GM23338 (cell line): ENCODE results near the gene BTK. TPM values are rescaled to one million over a fixed set of nuclear protein-coding genes. Genes with fewer than 3 reads are reported as not detected.

Experiments used
- ATAC-seq: fragments of 200-7000 bp; cut with Tn5 transposase; 3 replicates; pipeline ENCODE4 v1.9.1; 2020
- DNase-seq: peaks from one replicate; pipeline ENCODE4 v3.0.0-alpha.2; 2015; ENCODE audit warnings: low spot score
- H2AFZ ChIP-seq: fragments of 200-600 bp; sonication (generic); 2 replicates; pipeline ENCODE4 v1.8.0; 2016; ENCODE audit warnings: antibody characterized with exemption, mild to moderate bottlenecking, moderate library complexity
- H3F3A ChIP-seq: fragments of 200-600 bp; sonication (generic); replicated peaks from 2 replicates; pipeline ENCODE4 v1.8.0; 2017; ENCODE audit warnings: antibody characterized with exemption, mixed run types, low read depth
- H3K27ac ChIP-seq: fragments of 200-600 bp; sonication (generic); 2 replicates; pipeline ENCODE4 v1.6.1; 2016; ENCODE audit warnings: low read depth
- H3K27me3 ChIP-seq: fragments of 200-600 bp; sonication (generic); 2 replicates; pipeline ENCODE4 v1.8.0; 2016; ENCODE audit warnings: mild to moderate bottlenecking, mixed run types, moderate library complexity; ENCODE audit not compliant: insufficient read depth
- H3K36me3 ChIP-seq: fragments of 200-600 bp; sonication (generic); 2 replicates; pipeline ENCODE4 v1.8.0; 2016; ENCODE audit warnings: mild to moderate bottlenecking; ENCODE audit not compliant: insufficient read depth
- H3K4me1 ChIP-seq: fragments of 200-600 bp; sonication (generic); 2 replicates; pipeline ENCODE4 v1.8.0; 2016; ENCODE audit warnings: mild to moderate bottlenecking, moderate library complexity; ENCODE audit not compliant: insufficient read depth
- H3K4me2 ChIP-seq: fragments of 200-600 bp; sonication (generic); 2 replicates; pipeline ENCODE4 v1.7.1; 2017; ENCODE audit warnings: mixed run types
- H3K4me3 ChIP-seq: fragments of 200-600 bp; sonication (generic); 2 replicates; pipeline ENCODE4 v1.6.1; 2016; ENCODE audit warnings: mixed run types
- H3K79me2 ChIP-seq: fragments of 200-600 bp; sonication (generic); replicated peaks from 2 replicates; pipeline ENCODE4 v1.8.0; 2017; ENCODE audit warnings: mild to moderate bottlenecking; ENCODE audit not compliant: insufficient read depth
- H3K9me2 ChIP-seq: fragments of 200-600 bp; sonication (generic); 2 replicates; pipeline ENCODE4 v1.8.0; 2017; ENCODE audit not compliant: insufficient read depth
- H4K20me1 ChIP-seq: fragments of 200-600 bp; sonication (generic); replicated peaks from 2 replicates; pipeline ENCODE4 v1.8.0; 2017; ENCODE audit warnings: mild to moderate bottlenecking; ENCODE audit not compliant: insufficient read depth
- H3K27ac Mint-ChIP-seq: 2 replicates; pipeline ENCODE4 v1.8.0; 2020; ENCODE audit warnings: inconsistent platforms, mild to moderate bottlenecking, moderate library complexity, mixed read lengths
- H3K27me3 Mint-ChIP-seq: 3 replicates; pipeline ENCODE4 v1.8.0; 2022; ENCODE audit warnings: low read depth, mild to moderate bottlenecking, moderate library complexity, mixed read lengths, inconsistent platforms; ENCODE audit not compliant: insufficient read depth, poor library complexity
- H3K36me3 Mint-ChIP-seq: 3 replicates; pipeline ENCODE4 v1.8.0; 2021; ENCODE audit warnings: low read depth, mild to moderate bottlenecking, inconsistent platforms, moderate library complexity, mixed read lengths
- H3K4me1 Mint-ChIP-seq: 3 replicates; pipeline ENCODE4 v1.8.0; 2020; ENCODE audit warnings: mild to moderate bottlenecking, inconsistent platforms, mixed read lengths
- H3K4me3 Mint-ChIP-seq: 3 replicates; pipeline ENCODE4 v1.8.0; 2021; ENCODE audit warnings: moderate library complexity, mild to moderate bottlenecking, inconsistent platforms, mixed read lengths
- H3K9me3 Mint-ChIP-seq: 3 replicates; pipeline ENCODE4 v1.8.0; 2020; ENCODE audit warnings: moderate library complexity, mild to moderate bottlenecking, inconsistent platforms, mixed read lengths
- CTCF ChIP-seq, 2 experiments: fragments of 200-600 bp in 1 of 2; sonication (generic) in 1 of 2; conservative IDR thresholded peaks; 2 replicates each; pipeline versions ENCODE4 v1.5.1 to v1.6.1; 2016 to 2017; ENCODE audit warnings: antibody characterized with exemption in 2 of 2, low read depth in 2 of 2, mild to moderate bottlenecking in 2 of 2, moderate library complexity in 1 of 2
- ETS1 ChIP-seq: IDR thresholded peaks from 2 replicates; pipeline ENCODE4 v1.6.1; 2016; ENCODE audit warnings: antibody characterized with exemption
- EZH2 ChIP-seq: fragments of 200-600 bp; sonication (generic); IDR thresholded peaks from one replicate; pipeline ENCODE4 v1.8.0; 2017; ENCODE audit warnings: antibody characterized with exemption, mild to moderate bottlenecking, low read depth; ENCODE audit not compliant: unreplicated experiment
- POLR2AphosphoS5 ChIP-seq: IDR thresholded peaks from 2 replicates; pipeline ENCODE4 v1.6.1; 2016; ENCODE audit warnings: antibody characterized with exemption, low read depth
- STAT1 ChIP-seq: IDR thresholded peaks from one replicate; pipeline ENCODE4 v1.6.1; 2016; ENCODE audit warnings: antibody characterized with exemption; ENCODE audit not compliant: unreplicated experiment
- ZNF114 ChIP-seq: fragments of 250-450 bp; sonication (Bioruptor Pico); IDR thresholded peaks from 2 replicates; pipeline ENCODE4 v1.5.0; 2020; ENCODE audit warnings: mild to moderate bottlenecking, moderate library complexity
- ZNF462 ChIP-seq: fragments of 250-450 bp; sonication (Bioruptor Pico); IDR thresholded peaks from 2 replicates; pipeline ENCODE4 v1.5.0; 2020; ENCODE audit warnings: mild to moderate bottlenecking, moderate library complexity
- polyA plus RNA-seq: library from polyadenylated mRNA; unstranded; fragments of >200 nt; fragmentation: Nextera tagmentation; extraction: Ambion mirVana; gene quantifications from 2 replicates; pipeline ENCODE4 v1.2.1, GENCODE V29; 2016
- total RNA-seq: library from RNA; depleted of rRNA; stranded (reverse); fragments of >200 nt; shearing (Covaris generic); gene quantifications from 2 replicates; pipeline ENCODE4 v1.2.3, GENCODE V29; 2014

BTK gene
- total and polyA plus RNA-seq, 2 experiments from 2014 or later: 0.19 to 0.31 TPM

- Histone ChIP-seq H3K27me3 (no peaks in the 10 kb centered on the region), H4K20me1 (no peaks in the 10 kb centered on the region; the same call in 1 of the 2 replicates), H3K79me2 (peaks cover 26% of the 10 kb centered on the region), H3K27ac (peak within 1 kb of the TSS; percentile 97), H2AFZ (peak within 1 kb of the TSS; percentile 81; the same call in 1 of the 2 replicates), H3K36me3 (peaks cover 31% of the 10 kb centered on the region), H3K4me3 (peak within 1 kb of the TSS; percentile 81), H3K9me2 (no peaks in the 10 kb centered on the region), H3K4me1 (no peaks in the 10 kb centered on the region; the same call in 1 of the 2 replicates), H3F3A (peaks cover 27% of the 10 kb centered on the region), H3K4me2 (peak within 1 kb of the TSS; percentile 91)
- TF ChIP-seq ETS1 (peak; percentile 46; the same call in 1 of the 2 replicates), ZNF114 (CRISPR knock-in tag) (no peak), EZH2 (no peak), CTCF (conservative IDR thresholded peaks at IDR 0.05; ENCODE audit: low read depth in 2 of 2) (peak; percentile 51 to 67), POLR2AphosphoS5 (peak; percentile 67)
- Mint-ChIP-seq H3K27me3 (peaks cover 16% of the 10 kb centered on the region), H3K4me1 (peaks cover 9% of the 10 kb centered on the region; the same call in 2 of the 3 replicates), H3K27ac (peak within 1 kb of the TSS; percentile 99), H3K9me3 (no peaks in the 10 kb centered on the region), H3K4me3 (peak within 1 kb of the TSS; percentile 98), H3K36me3 (peaks cover 45% of the 10 kb centered on the region)
- ATAC-seq: peak; percentile 96
- peak; percentile 94 for DNase-seq
Observed at GRCh38 chrX:101390664-101391525, 4.9 kb upstream of the BTK start, which contains the start of gene RPL36A. Gene RPL36A, plus strand, starts transcription at chrX:101391011. Its CDS starts 33 bp downstream, at chrX:101391044.

GRCh38 chrX:101388604-101389003 lies 2.6 kb upstream of the BTK start:
- no peaks in the 10 kb centered on the region for H3K9me3 Mint-ChIP-seq
- peaks cover 15% of the 10 kb centered on the region for H3F3A ChIP-seq
- no peak overlapping the region for H3K4me3 Mint-ChIP-seq
- H3K4me3 ChIP-seq: no peak overlapping the region
- no peaks in the 10 kb centered on the region for H3K27me3 ChIP-seq
- peaks cover 19% of the 10 kb centered on the region for H3K36me3 ChIP-seq
- H3K4me2 ChIP-seq: no peak overlapping the region
- no peaks in the 10 kb centered on the region for H3K9me2 ChIP-seq
- DNase-seq: no peak
- H3K4me1 Mint-ChIP-seq: peaks cover 9% of the 10 kb centered on the region; the same call in 2 of the 3 replicates
- H2AFZ ChIP-seq: no peak overlapping the region
- peaks cover 22% of the 10 kb centered on the region for H3K79me2 ChIP-seq
- H3K36me3 Mint-ChIP-seq: peaks cover 28% of the 10 kb centered on the region
- peaks cover 14% of the 10 kb centered on the region for H3K27me3 Mint-ChIP-seq
- H3K4me1 ChIP-seq: no peaks in the 10 kb centered on the region; the same call in 1 of the 2 replicates
- H3K27ac Mint-ChIP-seq: no peak overlapping the region
- ATAC-seq: no peak
- no peaks in the 10 kb centered on the region; the same call in 1 of the 2 replicates for H4K20me1 ChIP-seq
- H3K27ac ChIP-seq: no peak overlapping the region
- no peak for TF ChIP-seq STAT1
- TF ChIP-seq ZNF462 (CRISPR knock-in tag): no peak
- no peak for TF ChIP-seq EZH2
